Kasumi-1 (cell line): Measurements from ENCODE around the gene STAB1.

Experiments used
- DNase-seq, 2 experiments: peaks; one replicate each; lab custom pipeline; 2025; lab: John Stamatoyannopoulos, UW

The STAB1 gene

GRCh38 chr3:52494886-52495495 is at the start of gene STAB1:
STAB1 (plus strand) TSS chr3:52495338; CDS start chr3:52495414, 76 bp downstream.
- DNase-seq: no peak

GRCh38 chr3:52446042-52446441 is 49.1 kb upstream of the STAB1 start:
- no peak for DNase-seq

- DNase-seq: peak; percentile 73 to 78
These were observed 48.3 kb upstream of the STAB1 start for GRCh38 chr3:52446631-52447511.

GRCh38 chr3:52447512-52448355 is 47.4 kb upstream of the STAB1 start:
- no peak for DNase-seq

GRCh38 chr3:52450489-52451236 is 44.5 kb upstream of the STAB1 start:
- DNase-seq: no peak

GRCh38 chr3:52451237-52452083 is 43.7 kb upstream of the STAB1 start:
- DNase-seq: no peak

- DNase-seq: no peak
These were observed 43.0 kb upstream of the STAB1 start for GRCh38 chr3:52452126-52452525.

GRCh38 chr3:52452570-52453221 is 42.4 kb upstream of the STAB1 start:
- DNase-seq: no peak

- no peak for DNase-seq
These were observed 41.5 kb upstream of the STAB1 start, which contains the start of gene TNNC1 for GRCh38 chr3:52453496-52454249. TNNC1 (minus strand) TSS chr3:52454041; CDS start chr3:52454015, 26 bp downstream.

GRCh38 chr3:52454250-52454937 is 40.7 kb upstream of the STAB1 start:
- no peak for DNase-seq

GRCh38 chr3:52454938-52455282 is 40.2 kb upstream of the STAB1 start:
- no peak for DNase-seq

GRCh38 chr3:52455283-52456168 is 39.6 kb upstream of the STAB1 start, which contains the start of gene NISCH:
NISCH (plus strand) TSS chr3:52455604; CDS start chr3:52455642, 38 bp downstream.
- DNase-seq: peak; percentile 74 to 79

GRCh38 chr3:52456169-52456799 is 38.9 kb upstream of the STAB1 start:
- no peak for DNase-seq

GRCh38 chr3:52456800-52457183 is 38.3 kb upstream of the STAB1 start:
- no peak for DNase-seq

- no peak for DNase-seq
These were observed 36.9 kb upstream of the STAB1 start for GRCh38 chr3:52458031-52458760.

- no peak for DNase-seq
These were observed 36.2 kb upstream of the STAB1 start for GRCh38 chr3:52458770-52459545.
